Progenitor cell of endocrine pancreas (in vitro differentiated cells): ENCODE data around the gene PDRG1. TPM values are rescaled to one million over a fixed set of nuclear protein-coding genes. Genes with fewer than 3 reads are reported as not detected.
A peak's percentile ranks its signal among the peaks of the same experiment; 100 is the strongest.

ENCODE experiments used
- DNase-seq: peaks from one replicate; pipeline ENCODE4 v3.0.0; 2021; ENCODE audit warnings: low spot score; ENCODE audit not compliant: unreplicated experiment
- H3K27ac Mint-ChIP-seq: 2 replicates; pipeline ENCODE4 v1.8.0; 2021; ENCODE audit warnings: mild to moderate bottlenecking, moderate library complexity, mixed read lengths
- H3K27me3 Mint-ChIP-seq: 2 replicates; pipeline ENCODE4 v1.8.0; 2021; ENCODE audit warnings: mixed read lengths
- H3K36me3 Mint-ChIP-seq: 2 replicates; pipeline ENCODE4 v1.8.0; 2022; ENCODE audit warnings: mixed read lengths; ENCODE audit not compliant: insufficient read depth
- H3K4me1 Mint-ChIP-seq: 2 replicates; pipeline ENCODE4 v1.8.0; 2021; ENCODE audit warnings: low read depth, mixed read lengths
- H3K4me3 Mint-ChIP-seq: 2 replicates; pipeline ENCODE4 v1.8.0; 2021; ENCODE audit warnings: low read depth, mild to moderate bottlenecking, moderate library complexity, mixed read lengths
- H3K9me3 Mint-ChIP-seq: 2 replicates; pipeline ENCODE4 v1.8.0; 2021; ENCODE audit warnings: low read depth, mixed read lengths
- total RNA-seq: library from RNA; stranded (reverse); gene quantifications from 2 replicates; pipeline ENCODE4 v1.2.1, GENCODE V29; 2021
- TF ChIP-seq, protein P1 (sequence below): fragments of 200-600 bp; sonication (generic); IDR thresholded peaks from one replicate; pipeline ENCODE4 v1.5.0; 2021; ENCODE audit warnings: antibody characterized with exemption, mild to moderate bottlenecking; ENCODE audit not compliant: unreplicated experiment

Gene PDRG1
- total RNA-seq, 1 donor from 2014 or later: 23.6 TPM

GRCh38 chr20:31903627-31904386, 48.0 kb downstream of the PDRG1 start:
- Mint-ChIP-seq H3K27me3 (no peaks in the 10 kb centered on the region), H3K36me3 (no peaks in the 10 kb centered on the region), H3K27ac (no peak overlapping the region), H3K4me3 (no peak overlapping the region), H3K9me3 (no peaks in the 10 kb centered on the region), H3K4me1 (no peaks in the 10 kb centered on the region)
- TF ChIP-seq, protein P1, sequence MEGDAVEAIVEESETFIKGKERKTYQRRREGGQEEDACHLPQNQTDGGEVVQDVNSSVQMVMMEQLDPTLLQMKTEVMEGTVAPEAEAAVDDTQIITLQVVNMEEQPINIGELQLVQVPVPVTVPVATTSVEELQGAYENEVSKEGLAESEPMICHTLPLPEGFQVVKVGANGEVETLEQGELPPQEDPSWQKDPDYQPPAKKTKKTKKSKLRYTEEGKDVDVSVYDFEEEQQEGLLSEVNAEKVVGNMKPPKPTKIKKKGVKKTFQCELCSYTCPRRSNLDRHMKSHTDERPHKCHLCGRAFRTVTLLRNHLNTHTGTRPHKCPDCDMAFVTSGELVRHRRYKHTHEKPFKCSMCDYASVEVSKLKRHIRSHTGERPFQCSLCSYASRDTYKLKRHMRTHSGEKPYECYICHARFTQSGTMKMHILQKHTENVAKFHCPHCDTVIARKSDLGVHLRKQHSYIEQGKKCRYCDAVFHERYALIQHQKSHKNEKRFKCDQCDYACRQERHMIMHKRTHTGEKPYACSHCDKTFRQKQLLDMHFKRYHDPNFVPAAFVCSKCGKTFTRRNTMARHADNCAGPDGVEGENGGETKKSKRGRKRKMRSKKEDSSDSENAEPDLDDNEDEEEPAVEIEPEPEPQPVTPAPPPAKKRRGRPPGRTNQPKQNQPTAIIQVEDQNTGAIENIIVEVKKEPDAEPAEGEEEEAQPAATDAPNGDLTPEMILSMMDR: no peak
- no peak for DNase-seq

DNA sequence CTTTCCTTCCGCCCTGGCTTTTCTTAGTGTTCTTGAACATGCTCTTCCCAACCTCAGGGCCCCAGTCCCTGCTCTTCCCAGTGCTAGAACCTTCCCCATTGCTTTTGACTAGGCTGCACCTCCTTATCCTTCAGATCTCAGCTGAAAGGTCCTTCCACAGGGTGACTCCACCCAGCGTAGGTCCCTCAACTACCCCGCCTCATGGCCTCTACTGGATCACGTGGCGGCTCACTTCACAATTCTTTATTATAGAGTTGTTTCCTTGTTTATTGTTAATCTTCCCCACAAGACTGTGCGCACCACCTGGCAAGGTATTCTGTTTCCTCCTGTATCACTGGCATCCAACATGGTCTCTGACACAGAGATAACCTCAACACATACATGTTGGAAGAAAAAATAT, 50.2 kb downstream of the PDRG1 start:
- no peak overlapping the region for H3K27ac Mint-ChIP-seq
- no peak overlapping the region for H3K4me3 Mint-ChIP-seq
- no peaks in the 10 kb centered on the region for H3K27me3 Mint-ChIP-seq
- peaks cover 6% of the 10 kb centered on the region for H3K4me1 Mint-ChIP-seq
- DNase-seq: no peak
- H3K9me3 Mint-ChIP-seq: no peaks in the 10 kb centered on the region
- H3K36me3 Mint-ChIP-seq: no peaks in the 10 kb centered on the region
- TF ChIP-seq, protein P1: no peak

GRCh38 chr20:31897541-31897940, 54.3 kb downstream of the PDRG1 start:
- Mint-ChIP-seq H3K27ac (peak overlapping the region; percentile 33), H3K4me1 (peaks cover 6% of the 10 kb centered on the region), H3K4me3 (no peak overlapping the region), H3K27me3 (no peaks in the 10 kb centered on the region), H3K9me3 (no peaks in the 10 kb centered on the region), H3K36me3 (no peaks in the 10 kb centered on the region)
- no peak for DNase-seq
- TF ChIP-seq, protein P1: no peak

- no peaks in the 10 kb centered on the region for H3K27me3 Mint-ChIP-seq
- H3K4me3 Mint-ChIP-seq: no peak overlapping the region
- no peak for DNase-seq
- H3K9me3 Mint-ChIP-seq: no peaks in the 10 kb centered on the region
- TF ChIP-seq, protein P1: no peak
- H3K27ac Mint-ChIP-seq: no peak overlapping the region
- H3K36me3 Mint-ChIP-seq: no peaks in the 10 kb centered on the region
- H3K4me1 Mint-ChIP-seq: peaks cover 6% of the 10 kb centered on the region
Measured at GRCh38 chr20:31896049-31896448, 55.8 kb downstream of the PDRG1 start.

DNA sequence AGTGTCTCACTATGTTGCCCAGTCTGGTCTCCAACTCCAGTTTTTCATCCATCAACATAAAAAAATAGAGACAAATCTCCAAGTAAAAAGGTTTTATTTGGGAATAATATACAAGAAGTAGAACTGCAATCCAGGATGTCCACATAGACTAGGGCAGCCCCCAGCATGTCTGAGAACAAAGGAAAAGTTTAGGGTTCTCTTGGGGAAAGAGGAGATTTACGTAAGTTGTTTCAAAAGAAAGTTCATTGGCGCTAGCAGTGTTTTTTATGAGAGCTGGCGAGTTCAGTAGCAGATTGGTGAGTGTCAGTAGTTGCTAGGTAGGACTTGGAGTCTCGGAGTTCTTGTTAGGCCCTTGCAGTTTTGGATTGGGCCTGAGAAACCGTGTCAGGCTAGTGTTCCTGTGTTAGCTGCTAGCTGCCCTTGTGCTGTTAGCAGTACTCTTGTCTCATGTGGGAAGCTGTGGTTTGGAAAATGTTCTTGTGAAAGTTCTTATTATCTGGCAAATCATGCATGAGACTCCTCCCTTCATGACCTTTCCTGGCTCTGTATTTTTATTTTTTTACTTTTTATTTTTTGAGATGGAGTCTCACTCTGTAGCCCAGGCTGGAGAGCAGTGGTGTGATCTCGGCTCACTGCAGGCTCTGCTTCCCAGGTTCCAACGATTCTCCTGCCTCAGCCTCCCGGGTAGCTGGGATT, 56.7 kb downstream of the PDRG1 start:
- H3K27ac Mint-ChIP-seq: no peak overlapping the region
- H3K9me3 Mint-ChIP-seq: no peaks in the 10 kb centered on the region
- DNase-seq: no peak
- peaks cover 6% of the 10 kb centered on the region for H3K4me1 Mint-ChIP-seq
- peaks cover 3% of the 10 kb centered on the region for H3K27me3 Mint-ChIP-seq
- TF ChIP-seq, protein P1: no peak
- H3K36me3 Mint-ChIP-seq: no peaks in the 10 kb centered on the region
- no peak overlapping the region for H3K4me3 Mint-ChIP-seq

Other genes with a start within 250 kb of the PDRG1 start
- gene BCL2L1, start 229.2 kb downstream of the PDRG1 start, total RNA-seq: 130 and 136 TPM in 2 replicates
- 71.9 and 77.0 TPM in 2 replicates for gene TPX2, start 212.8 kb downstream of the PDRG1 start, total RNA-seq
- 0.38 and 0.42 TPM in 2 replicates for gene MYLK2, start 132.7 kb downstream of the PDRG1 start, total RNA-seq
- not detected in 2 replicates for gene FOXS1, start 106.4 kb downstream of the PDRG1 start, total RNA-seq
- gene DUSP15, start 81.5 kb downstream of the PDRG1 start, total RNA-seq: 13.2 and 14.9 TPM in 2 replicates
- gene TTLL9, start 81.4 kb downstream of the PDRG1 start, total RNA-seq: 2.4 TPM in 2 replicates
- 2.4 and 2.7 TPM in 2 replicates for gene XKR7, start 16.1 kb upstream of the PDRG1 start, total RNA-seq
- 1.3 and 1.5 TPM in 2 replicates for gene CCM2L, start 58.4 kb upstream of the PDRG1 start, total RNA-seq
- gene HCK, start 100.2 kb upstream of the PDRG1 start, total RNA-seq: not detected in 2 replicates
- 88.7 and 92.9 TPM in 2 replicates for gene TM9SF4, start 157.7 kb upstream of the PDRG1 start, total RNA-seq